SK-N-SH (cell line): Measurements from ENCODE around the gene DSP. TPM values are rescaled to one million over a fixed set of nuclear protein-coding genes. Genes with fewer than 3 reads are reported as not detected.

Experiments used
- CTCF ChIA-PET: fragments of 300-600, 350-600 bp; formaldehyde crosslinking; extraction: SDS; loops from one replicate; lab custom pipeline; 2021; lab: Yijun Ruan, JAX
- POLR2A ChIA-PET: fragments of 350-600 bp; sonication (Branson Sonifier 250); formaldehyde crosslinking; extraction: SDS; loops from one replicate; lab custom pipeline; 2020; ENCODE audit warnings: antibody characterized with exemption, inconsistent platforms; lab: Yijun Ruan, JAX
- DNase-seq: peaks from one replicate; pipeline ENCODE4 v3.0.0; 2012
- H2AFZ ChIP-seq: fragments of 200-600 bp; sonication (generic); 2 replicates; pipeline ENCODE4 v1.8.1; 2016; ENCODE audit warnings: antibody characterized with exemption, mild to moderate bottlenecking, low read depth
- H3F3A ChIP-seq: fragments of 200-600 bp; sonication (generic); replicated peaks from 2 replicates; pipeline ENCODE3; 2016; ENCODE audit warnings: antibody characterized with exemption, mild to moderate bottlenecking; ENCODE audit not compliant: insufficient read depth
- H3K27ac ChIP-seq, 2 experiments: fragments of 200-500 bp in 1 of 2; fragments of 200-600 bp in 1 of 2; sonication (Bioruptor generic) in 1 of 2; sonication (generic), shearing (Covaris generic) in 1 of 2; 2 replicates each; pipeline versions ENCODE4 v1.5.1 to v1.6.1; 2014 to 2016; ENCODE audit warnings: low read depth in 2 of 2, inconsistent platforms in 1 of 2, low read length in 1 of 2, mild to moderate bottlenecking in 1 of 2, mixed read lengths in 1 of 2
- H3K27me3 ChIP-seq: fragments of 200-600 bp; sonication (generic), shearing (Covaris generic); 2 replicates; pipeline ENCODE4 v1.6.1; 2016; ENCODE audit warnings: mixed run types; ENCODE audit not compliant: insufficient read depth
- H3K36me3 ChIP-seq, 2 experiments: fragments of 200-500 bp in 1 of 2; fragments of 200-600 bp in 1 of 2; sonication (Bioruptor generic) in 1 of 2; sonication (generic) in 1 of 2; replicated peaks in 1 of 2; 2 replicates each; pipeline versions ENCODE3 to v1.5.1; 2014 to 2016; ENCODE audit warnings: low read length in 1 of 2, mild to moderate bottlenecking in 1 of 2; ENCODE audit not compliant: insufficient read depth in 2 of 2, control insufficient read depth in 1 of 2
- H3K4me1 ChIP-seq, 2 experiments: fragments of 200-500 bp in 1 of 2; fragments of 200-600 bp in 1 of 2; sonication (Bioruptor generic) in 1 of 2; sonication (generic), shearing (Covaris generic) in 1 of 2; 2 replicates each; pipeline versions ENCODE4 v1.5.1 to v1.6.1; 2014 to 2016; ENCODE audit warnings: low read depth in 1 of 2, low read length in 1 of 2, mixed run types in 1 of 2; ENCODE audit not compliant: insufficient read depth in 2 of 2, control insufficient read depth in 1 of 2
- H3K4me2 ChIP-seq: fragments of 200-600 bp; sonication (generic), shearing (Covaris generic); 2 replicates; pipeline ENCODE4 v1.6.1; 2017; ENCODE audit warnings: mixed run types
- H3K4me3 ChIP-seq, 2 experiments: fragments of 200-500 bp in 1 of 2; fragments of 200-600 bp in 1 of 2; sonication (Bioruptor generic) in 1 of 2; sonication (generic), shearing (Covaris generic) in 1 of 2; 2 replicates each; pipeline versions ENCODE4 v1.5.1 to v1.8.1; 2014 to 2016; ENCODE audit warnings: low read depth in 2 of 2, inconsistent platforms in 1 of 2, low read length in 1 of 2, mild to moderate bottlenecking in 1 of 2, mixed read lengths in 1 of 2, moderate library complexity in 1 of 2
- H3K79me2 ChIP-seq: fragments of 200-600 bp; sonication (generic); 2 replicates; pipeline ENCODE4 v1.8.1; 2017; ENCODE audit warnings: mild to moderate bottlenecking; ENCODE audit not compliant: insufficient read depth
- H3K9ac ChIP-seq: fragments of 200-600 bp; sonication (generic); 2 replicates; pipeline ENCODE4 v1.6.1; 2017; ENCODE audit warnings: mixed run types
- H3K9me2 ChIP-seq: fragments of 200-600 bp; sonication (generic); 2 replicates; pipeline ENCODE4 v1.6.1; 2017; ENCODE audit warnings: mixed run types
- H3K9me3 ChIP-seq: fragments of 200-600 bp; sonication (generic); 2 replicates; pipeline ENCODE4 v1.6.1; 2017; ENCODE audit warnings: mixed run types, mild to moderate bottlenecking, moderate library complexity
- H4K20me1 ChIP-seq: fragments of 200-600 bp; sonication (generic); 2 replicates; pipeline ENCODE4 v1.6.1; 2017; ENCODE audit warnings: mild to moderate bottlenecking, mixed run types; ENCODE audit not compliant: insufficient read depth
- CHD2 ChIP-seq: fragments of 150-350 bp; IDR thresholded peaks from 2 replicates; pipeline ENCODE4 v1.6.1; 2018; ENCODE audit warnings: low read length; ENCODE audit not compliant: partially characterized antibody
- EP300 ChIP-seq, 2 experiments: IDR thresholded peaks; 2 replicates each; pipeline versions ENCODE4 v1.4.0 to v1.6.1; 2012; ENCODE audit warnings: borderline replicate concordance in 1 of 2, low read depth in 1 of 2, low read length in 1 of 2
- GATA2 ChIP-seq: sonication (generic); formaldehyde crosslinking; IDR thresholded peaks from 2 replicates; pipeline ENCODE4 v1.5.0; 2020; ENCODE audit warnings: mild to moderate bottlenecking, missing genetic modification reagents
- JUND ChIP-seq: IDR thresholded peaks from 2 replicates; pipeline ENCODE4 v1.4.0; 2012
- RAD21 ChIP-seq: IDR thresholded peaks from 2 replicates; pipeline ENCODE4 v1.6.1; 2012; ENCODE audit warnings: mild to moderate bottlenecking, low read length
- RCOR1 ChIP-seq: fragments of 150-350 bp; IDR thresholded peaks from 2 replicates; pipeline ENCODE4 v1.6.1; 2017; ENCODE audit warnings: antibody characterized with exemption, low read length
- RFX5 ChIP-seq: IDR thresholded peaks from 2 replicates; pipeline ENCODE4 v1.6.1; 2012; ENCODE audit warnings: mild to moderate bottlenecking, improper control_type of control experiment, low read length
- RXRA ChIP-seq: IDR thresholded peaks from 2 replicates; pipeline ENCODE4 v1.4.0; 2012; ENCODE audit warnings: low read depth, mild to moderate bottlenecking, borderline replicate concordance
- SMC3 ChIP-seq: IDR thresholded peaks from 2 replicates; pipeline ENCODE4 v1.6.1; 2012; ENCODE audit warnings: low read depth, low read length, improper control_type of control experiment
- TCF12 ChIP-seq: IDR thresholded peaks from 2 replicates; pipeline ENCODE4 v1.4.0; 2012
- TEAD4 ChIP-seq: IDR thresholded peaks from 2 replicates; pipeline ENCODE4 v1.4.0; 2012; ENCODE audit warnings: mild to moderate bottlenecking, borderline replicate concordance; ENCODE audit not compliant: insufficient read depth
- YY1 ChIP-seq: IDR thresholded peaks from 2 replicates; pipeline ENCODE4 v1.4.0; 2012; ENCODE audit warnings: low read depth, mild to moderate bottlenecking
- WGBS: methylation state at CpG from one replicate; pipeline ENCODE4 v1.1.6; 2017; ENCODE audit warnings: low lambda C conversion rate; 5-methylcytosine and 5-hydroxymethylcytosine counted together
- polyA plus RNA-seq, 3 experiments: library from polyadenylated mRNA; depleted of rRNA; stranded (reverse); fragments of >200 nt; gene quantifications; 2 replicates each; pipeline ENCODE4 v1.2.3, GENCODE V29; 2012
- TF ChIP-seq, protein P1 (sequence below): IDR thresholded peaks from 2 replicates; pipeline ENCODE4; 2012
- TF ChIP-seq, protein P2 (sequence below): IDR thresholded peaks from 2 replicates; pipeline ENCODE4 v1.4.0; 2012; ENCODE audit warnings: low read depth, borderline replicate concordance
- TF ChIP-seq, protein P3 (sequence below): IDR thresholded peaks from 2 replicates; pipeline ENCODE4 v1.4.0; 2012; ENCODE audit warnings: low read depth
- TF ChIP-seq, protein P4 (sequence below): fragments of 150-350 bp; IDR thresholded peaks from 2 replicates; pipeline ENCODE4 v1.6.1; 2017; ENCODE audit warnings: antibody characterized with exemption, low read length, low read depth, borderline replicate concordance
- TF ChIP-seq, protein P5 (sequence below): fragments of 150-350 bp; IDR thresholded peaks from 2 replicates; pipeline ENCODE4 v1.6.1; 2016; ENCODE audit warnings: mild to moderate bottlenecking, low read depth, low read length

Gene DSP
- polyA plus RNA-seq, 1 of the 3 experiments (the other 2 are of a cell fraction) = 0.02 TPM

DNA sequence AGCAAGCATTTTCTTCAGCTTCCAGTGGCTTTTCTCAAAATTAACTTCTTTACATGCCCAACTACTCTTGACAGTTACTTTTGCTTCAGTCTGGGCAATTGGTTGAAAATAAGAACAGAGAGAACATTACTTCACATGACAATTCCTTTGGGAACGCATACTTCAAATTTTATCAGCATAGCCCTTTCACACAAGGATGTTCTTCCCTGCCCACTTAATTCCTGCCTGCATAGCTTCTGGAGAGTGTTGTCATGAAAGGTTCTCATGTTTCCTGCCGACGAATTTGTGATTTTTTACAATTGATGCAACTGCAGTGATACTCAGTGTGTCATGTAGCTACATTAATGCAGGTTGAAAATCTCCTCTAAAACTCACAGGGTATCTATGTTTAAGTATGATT is 26.6 kb downstream of the DSP start:
- Histone ChIP-seq H3K4me1 (no peaks in the 10 kb centered on the region), H3K9me2 (no peaks in the 10 kb centered on the region), H3K4me3 (no peak overlapping the region), H2AFZ (no peak overlapping the region), H3K9me3 (no peaks in the 10 kb centered on the region), H3K79me2 (no peaks in the 10 kb centered on the region), H3F3A (no peaks in the 10 kb centered on the region), H3K27ac (no peak overlapping the region), H3K36me3 (no peaks in the 10 kb centered on the region), H3K4me2 (no peak overlapping the region), H4K20me1 (no peaks in the 10 kb centered on the region), H3K27me3 (peaks cover 47% of the 10 kb centered on the region), H3K9ac (no peak overlapping the region)
- ChIA-PET CTCF (interaction anchor here (0.9 kb wide), 1 partner anchor 47 kb away, joined by 3 read pairs; no protein-coding TSS in a partner anchor), POLR2A (interaction anchor here (0.8 kb wide), 1 partner anchor 13 kb away, joined by 3 read pairs; no protein-coding TSS in a partner anchor)
- 31% methylated on average over 3 of the region's 3 CpGs for WGBS
- no peak for DNase-seq
- TF ChIP-seq CHD2 (no peak), TCF12 (no peak), EP300 (IDR thresholded peaks at IDR 0.05; ENCODE audit: borderline replicate concordance in 1 of 2, low read depth in 1 of 2, low read length in 1 of 2) (no peak), YY1 (no peak), RAD21 (no peak), SMC3 (no peak), RXRA (no peak), GATA2 (no peak)

DNA sequence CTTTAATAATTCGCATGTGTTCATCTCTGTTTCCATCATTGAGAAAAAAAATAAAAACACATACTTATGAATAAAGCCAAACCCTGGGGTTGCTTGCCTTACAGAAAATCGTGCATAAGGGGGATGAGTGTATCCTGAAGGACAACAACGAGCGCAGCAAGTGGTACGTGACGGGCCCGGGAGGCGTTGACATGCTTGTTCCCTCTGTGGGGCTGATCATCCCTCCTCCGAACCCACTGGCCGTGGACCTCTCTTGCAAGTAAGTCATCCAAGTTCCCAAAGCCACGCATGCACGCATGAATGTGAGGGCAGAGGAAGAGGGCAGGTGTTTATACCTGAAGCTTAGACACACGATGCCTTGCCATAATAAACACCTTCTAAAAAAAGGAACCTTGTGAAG is 27.6 kb downstream of the DSP start:
- WGBS = 62% methylated on average over 13 of the region's 13 CpGs
- no peaks in the 10 kb centered on the region for H3K4me1 ChIP-seq
- H4K20me1 ChIP-seq = no peaks in the 10 kb centered on the region
- POLR2A ChIA-PET = no interaction called here
- no peaks in the 10 kb centered on the region for H3K9me2 ChIP-seq
- no peaks in the 10 kb centered on the region for H3F3A ChIP-seq
- H3K9me3 ChIP-seq = no peaks in the 10 kb centered on the region
- no peak overlapping the region for H3K27ac ChIP-seq
- H3K9ac ChIP-seq = no peak overlapping the region
- no peak overlapping the region for H2AFZ ChIP-seq
- CTCF ChIA-PET = no interaction called here
- H3K36me3 ChIP-seq = no peaks in the 10 kb centered on the region
- H3K4me2 ChIP-seq = no peak overlapping the region
- no peak overlapping the region for H3K4me3 ChIP-seq
- TF ChIP-seq YY1 = no peak
- TF ChIP-seq CHD2 = no peak
- TF ChIP-seq, protein P1, sequence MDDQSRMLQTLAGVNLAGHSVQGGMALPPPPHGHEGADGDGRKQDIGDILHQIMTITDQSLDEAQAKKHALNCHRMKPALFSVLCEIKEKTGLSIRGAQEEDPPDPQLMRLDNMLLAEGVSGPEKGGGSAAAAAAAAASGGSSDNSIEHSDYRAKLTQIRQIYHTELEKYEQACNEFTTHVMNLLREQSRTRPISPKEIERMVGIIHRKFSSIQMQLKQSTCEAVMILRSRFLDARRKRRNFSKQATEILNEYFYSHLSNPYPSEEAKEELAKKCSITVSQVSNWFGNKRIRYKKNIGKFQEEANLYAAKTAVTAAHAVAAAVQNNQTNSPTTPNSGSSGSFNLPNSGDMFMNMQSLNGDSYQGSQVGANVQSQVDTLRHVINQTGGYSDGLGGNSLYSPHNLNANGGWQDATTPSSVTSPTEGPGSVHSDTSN = no peak
- H3K27me3 ChIP-seq = peaks cover 37% of the 10 kb centered on the region
- DNase-seq = no peak
- H3K79me2 ChIP-seq = no peaks in the 10 kb centered on the region

DNA sequence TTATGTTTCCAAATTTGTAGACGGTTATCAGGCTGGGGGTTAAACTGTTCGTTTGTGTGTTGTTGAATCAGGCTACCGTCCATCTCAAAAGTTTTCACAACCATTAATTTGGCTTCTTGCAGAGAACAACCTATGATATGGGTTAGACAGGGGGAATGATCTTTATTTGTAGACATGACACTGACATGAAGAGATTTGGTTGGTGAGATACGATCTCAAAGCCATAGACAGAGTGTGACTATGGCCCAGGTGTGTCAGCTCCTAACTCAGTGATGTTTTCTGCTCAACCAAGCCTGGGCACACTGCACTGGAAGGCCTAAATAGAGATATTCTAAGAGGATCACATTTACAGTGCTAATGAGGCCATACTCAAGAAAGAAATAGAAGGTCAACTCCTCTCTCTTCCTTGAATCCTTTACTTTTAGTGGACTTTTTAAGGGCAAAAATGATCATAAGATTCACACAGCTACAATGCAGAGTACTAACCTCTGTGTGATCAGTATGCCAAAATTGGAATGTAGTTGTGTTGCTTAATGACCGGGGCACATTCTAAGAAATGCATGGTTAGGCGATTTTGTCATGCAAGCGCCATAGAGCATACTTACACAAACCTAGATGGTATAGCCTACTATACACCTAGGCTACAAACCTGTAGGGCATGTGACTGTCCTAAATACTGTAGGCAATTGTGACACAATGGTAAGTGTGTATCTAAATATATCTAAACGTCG is 30.9 kb downstream of the DSP start:
- ChIA-PET CTCF (no interaction called here), POLR2A (no interaction called here)
- no peak for TF ChIP-seq TCF12
- TF ChIP-seq, protein P2, sequence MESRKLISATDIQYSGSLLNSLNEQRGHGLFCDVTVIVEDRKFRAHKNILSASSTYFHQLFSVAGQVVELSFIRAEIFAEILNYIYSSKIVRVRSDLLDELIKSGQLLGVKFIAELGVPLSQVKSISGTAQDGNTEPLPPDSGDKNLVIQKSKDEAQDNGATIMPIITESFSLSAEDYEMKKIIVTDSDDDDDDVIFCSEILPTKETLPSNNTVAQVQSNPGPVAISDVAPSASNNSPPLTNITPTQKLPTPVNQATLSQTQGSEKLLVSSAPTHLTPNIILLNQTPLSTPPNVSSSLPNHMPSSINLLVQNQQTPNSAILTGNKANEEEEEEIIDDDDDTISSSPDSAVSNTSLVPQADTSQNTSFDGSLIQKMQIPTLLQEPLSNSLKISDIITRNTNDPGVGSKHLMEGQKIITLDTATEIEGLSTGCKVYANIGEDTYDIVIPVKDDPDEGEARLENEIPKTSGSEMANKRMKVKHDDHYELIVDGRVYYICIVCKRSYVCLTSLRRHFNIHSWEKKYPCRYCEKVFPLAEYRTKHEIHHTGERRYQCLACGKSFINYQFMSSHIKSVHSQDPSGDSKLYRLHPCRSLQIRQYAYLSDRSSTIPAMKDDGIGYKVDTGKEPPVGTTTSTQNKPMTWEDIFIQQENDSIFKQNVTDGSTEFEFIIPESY = no peak
- TF ChIP-seq YY1 = no peak
- TF ChIP-seq, protein P3, sequence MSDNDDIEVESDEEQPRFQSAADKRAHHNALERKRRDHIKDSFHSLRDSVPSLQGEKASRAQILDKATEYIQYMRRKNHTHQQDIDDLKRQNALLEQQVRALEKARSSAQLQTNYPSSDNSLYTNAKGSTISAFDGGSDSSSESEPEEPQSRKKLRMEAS = no peak
- no peak for TF ChIP-seq RFX5
- no peak for TF ChIP-seq TEAD4
- TF ChIP-seq, protein P4, sequence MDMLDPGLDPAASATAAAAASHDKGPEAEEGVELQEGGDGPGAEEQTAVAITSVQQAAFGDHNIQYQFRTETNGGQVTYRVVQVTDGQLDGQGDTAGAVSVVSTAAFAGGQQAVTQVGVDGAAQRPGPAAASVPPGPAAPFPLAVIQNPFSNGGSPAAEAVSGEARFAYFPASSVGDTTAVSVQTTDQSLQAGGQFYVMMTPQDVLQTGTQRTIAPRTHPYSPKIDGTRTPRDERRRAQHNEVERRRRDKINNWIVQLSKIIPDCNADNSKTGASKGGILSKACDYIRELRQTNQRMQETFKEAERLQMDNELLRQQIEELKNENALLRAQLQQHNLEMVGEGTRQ = no peak
- TF ChIP-seq, protein P5, sequence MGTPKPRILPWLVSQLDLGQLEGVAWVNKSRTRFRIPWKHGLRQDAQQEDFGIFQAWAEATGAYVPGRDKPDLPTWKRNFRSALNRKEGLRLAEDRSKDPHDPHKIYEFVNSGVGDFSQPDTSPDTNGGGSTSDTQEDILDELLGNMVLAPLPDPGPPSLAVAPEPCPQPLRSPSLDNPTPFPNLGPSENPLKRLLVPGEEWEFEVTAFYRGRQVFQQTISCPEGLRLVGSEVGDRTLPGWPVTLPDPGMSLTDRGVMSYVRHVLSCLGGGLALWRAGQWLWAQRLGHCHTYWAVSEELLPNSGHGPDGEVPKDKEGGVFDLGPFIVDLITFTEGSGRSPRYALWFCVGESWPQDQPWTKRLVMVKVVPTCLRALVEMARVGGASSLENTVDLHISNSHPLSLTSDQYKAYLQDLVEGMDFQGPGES = no peak
- no peak for TF ChIP-seq JUND
- no peak for TF ChIP-seq RCOR1

More for the DNA sequence above, 30.9 kb downstream of the DSP start:
- Histone ChIP-seq H3K9me2 (no peaks in the 10 kb centered on the region), H3K9me3 (no peaks in the 10 kb centered on the region), H3K27me3 (peaks cover 45% of the 10 kb centered on the region), H3K4me3 (no peak overlapping the region), H3K4me1 (no peaks in the 10 kb centered on the region), H3K27ac (no peak overlapping the region), H2AFZ (no peak overlapping the region), H3K9ac (no peak overlapping the region), H3K79me2 (no peaks in the 10 kb centered on the region), H3K36me3 (no peaks in the 10 kb centered on the region), H3F3A (no peaks in the 10 kb centered on the region), H4K20me1 (no peaks in the 10 kb centered on the region), H3K4me2 (no peak overlapping the region)
- WGBS = 54% methylated on average over 9 of the region's 9 CpGs
- DNase-seq = no peak
